ENCODE measurements around the gene NT5DC4. TPM values are rescaled to one million over a fixed set of nuclear protein-coding genes. Genes with fewer than 3 reads are reported as not detected.
"Not testable (repeated sequence)": the region's sequence is repeated elsewhere in the genome, so short reads cannot be mapped to it uniquely, and the experiment has no call there.

Gene NT5DC4
- total RNA-seq, 1 donor from 2014 or later, result not detected

GRCh38 chr2:112699984-112700667 is 20.7 kb upstream of the NT5DC4 start:
- Mint-ChIP-seq H3K9me3 (ENCODE audit: unreplicated experiment) (no peaks in the 10 kb centered on the region), H3K36me3 (ENCODE audit: unreplicated experiment) (no peaks in the 10 kb centered on the region), H3K27ac (ENCODE audit: unreplicated experiment) (no peak overlapping the region), H3K4me3 (ENCODE audit: unreplicated experiment) (no peak overlapping the region), H3K4me1 (ENCODE audit: unreplicated experiment) (no peaks in the 10 kb centered on the region), H3K27me3 (ENCODE audit: unreplicated experiment) (peaks cover 16% of the 10 kb centered on the region)
- no peak for TF ChIP-seq CTCF (IDR thresholded peaks at IDR 0.05)
- DNase-seq (ENCODE audit: extremely low spot score, unreplicated experiment), result no peak

GRCh38 chr2:112701052-112701451 is 19.8 kb upstream of the NT5DC4 start:
- Mint-ChIP-seq H3K27me3 (ENCODE audit: unreplicated experiment) (peaks cover 25% of the 10 kb centered on the region), H3K4me1 (ENCODE audit: unreplicated experiment) (no peaks in the 10 kb centered on the region), H3K36me3 (ENCODE audit: unreplicated experiment) (no peaks in the 10 kb centered on the region), H3K9me3 (ENCODE audit: unreplicated experiment) (no peaks in the 10 kb centered on the region), H3K4me3 (ENCODE audit: unreplicated experiment) (no peak overlapping the region), H3K27ac (ENCODE audit: unreplicated experiment) (no peak overlapping the region)
- no peak for TF ChIP-seq CTCF (IDR thresholded peaks at IDR 0.05)
- peak; percentile 32 for DNase-seq (ENCODE audit: extremely low spot score, unreplicated experiment)

- Mint-ChIP-seq H3K27me3 (ENCODE audit: unreplicated experiment) (peaks cover 44% of the 10 kb centered on the region), H3K36me3 (ENCODE audit: unreplicated experiment) (no peaks in the 10 kb centered on the region), H3K27ac (ENCODE audit: unreplicated experiment) (no peak overlapping the region), H3K9me3 (ENCODE audit: unreplicated experiment) (no peaks in the 10 kb centered on the region), H3K4me1 (ENCODE audit: unreplicated experiment) (no peaks in the 10 kb centered on the region), H3K4me3 (ENCODE audit: unreplicated experiment) (no peak overlapping the region)
- no peak for TF ChIP-seq CTCF (IDR thresholded peaks at IDR 0.05)
- peak; percentile 21 for DNase-seq (ENCODE audit: extremely low spot score, unreplicated experiment)
Measured at GRCh38 chr2:112703684-112704083, 17.1 kb upstream of the NT5DC4 start.

GRCh38 chr2:112705575-112705974 is 15.2 kb upstream of the NT5DC4 start:
- TF ChIP-seq CTCF (IDR thresholded peaks at IDR 0.05), result no peak
- Mint-ChIP-seq H3K36me3 (ENCODE audit: unreplicated experiment) (no peaks in the 10 kb centered on the region), H3K9me3 (ENCODE audit: unreplicated experiment) (no peaks in the 10 kb centered on the region), H3K4me1 (ENCODE audit: unreplicated experiment) (no peaks in the 10 kb centered on the region), H3K4me3 (ENCODE audit: unreplicated experiment) (no peak overlapping the region), H3K27ac (ENCODE audit: unreplicated experiment) (no peak overlapping the region), H3K27me3 (ENCODE audit: unreplicated experiment) (peaks cover 42% of the 10 kb centered on the region)
- DNase-seq (ENCODE audit: extremely low spot score, unreplicated experiment), result no peak

- Mint-ChIP-seq H3K9me3 (ENCODE audit: unreplicated experiment) (no peaks in the 10 kb centered on the region), H3K27ac (ENCODE audit: unreplicated experiment) (no peak overlapping the region), H3K4me1 (ENCODE audit: unreplicated experiment) (no peaks in the 10 kb centered on the region), H3K4me3 (ENCODE audit: unreplicated experiment) (no peak overlapping the region), H3K36me3 (ENCODE audit: unreplicated experiment) (no peaks in the 10 kb centered on the region), H3K27me3 (ENCODE audit: unreplicated experiment) (peaks cover 39% of the 10 kb centered on the region)
- no peak for TF ChIP-seq CTCF (IDR thresholded peaks at IDR 0.05)
- DNase-seq (ENCODE audit: extremely low spot score, unreplicated experiment), result peak; percentile 40
Measured at GRCh38 chr2:112706170-112706664, 14.6 kb upstream of the NT5DC4 start.

DNA sequence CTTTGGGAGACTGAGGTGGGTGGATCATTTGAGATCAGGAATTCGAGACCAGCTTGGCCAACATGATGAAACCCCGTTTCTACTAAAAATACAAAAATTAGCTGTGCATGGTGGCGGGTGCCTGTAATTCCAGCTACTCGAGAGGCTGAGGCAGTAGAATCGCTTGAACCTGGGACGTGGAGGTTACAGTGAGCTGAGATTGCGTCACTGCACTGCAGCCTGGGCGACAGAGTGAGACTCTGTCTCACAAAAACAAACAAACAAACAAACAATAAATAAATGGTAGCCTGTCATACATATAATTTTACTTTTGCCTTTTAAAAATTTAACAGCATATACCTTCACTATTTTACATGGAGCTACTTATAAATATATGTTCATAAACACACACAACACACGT is 13.9 kb upstream of the NT5DC4 start:
- DNase-seq (ENCODE audit: extremely low spot score, unreplicated experiment), result peak; percentile 34
- H3K27ac Mint-ChIP-seq (ENCODE audit: unreplicated experiment); H3K4me1 Mint-ChIP-seq (ENCODE audit: unreplicated experiment); H3K4me3 Mint-ChIP-seq (ENCODE audit: unreplicated experiment); H3K9me3 Mint-ChIP-seq (ENCODE audit: unreplicated experiment); H3K36me3 Mint-ChIP-seq (ENCODE audit: unreplicated experiment): not testable (repeated sequence)
- H3K27me3 Mint-ChIP-seq (ENCODE audit: unreplicated experiment), result peaks cover 39% of the 10 kb centered on the region
